ENCODE measurements around the gene AKAP6. TPM values are rescaled to one million over a fixed set of nuclear protein-coding genes. Genes with fewer than 3 reads are reported as not detected.

The AKAP6 gene
- total RNA-seq, 2 experiments from 2014 or later = 0.82 to 0.85 TPM

DNA sequence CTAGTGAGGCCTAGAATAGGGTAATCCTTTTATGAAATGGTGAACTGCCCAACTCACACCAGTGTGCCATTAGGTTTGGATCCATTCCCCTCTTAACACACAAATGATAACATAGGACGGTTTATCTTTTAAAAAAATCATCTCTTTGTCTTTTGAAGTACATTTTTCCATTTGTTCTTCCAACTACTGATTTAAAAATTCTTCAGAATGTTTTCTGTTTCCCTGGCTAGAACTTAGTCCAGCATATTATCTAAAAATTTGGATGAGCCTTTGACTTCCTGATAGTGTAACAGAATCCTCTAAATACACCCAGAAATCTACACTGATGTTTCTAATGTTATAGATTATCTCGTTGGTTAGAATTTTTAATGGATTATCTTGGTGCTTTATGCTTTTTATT, 359.8 kb downstream of the AKAP6 start:
- no peaks in the 10 kb centered on the region for H3K9me3 Mint-ChIP-seq (ENCODE audit: low read depth)
- ATAC-seq = no peak
- no peak overlapping the region for H3K4me3 Mint-ChIP-seq
- H3K36me3 Mint-ChIP-seq = no peaks in the 10 kb centered on the region
- H3K27me3 Mint-ChIP-seq = no peaks in the 10 kb centered on the region
- no peaks in the 10 kb centered on the region for H3K4me1 Mint-ChIP-seq
- no peak overlapping the region for H3K27ac Mint-ChIP-seq
- no peak for DNase-seq
- CTCF ChIA-PET = no interaction called here

DNA sequence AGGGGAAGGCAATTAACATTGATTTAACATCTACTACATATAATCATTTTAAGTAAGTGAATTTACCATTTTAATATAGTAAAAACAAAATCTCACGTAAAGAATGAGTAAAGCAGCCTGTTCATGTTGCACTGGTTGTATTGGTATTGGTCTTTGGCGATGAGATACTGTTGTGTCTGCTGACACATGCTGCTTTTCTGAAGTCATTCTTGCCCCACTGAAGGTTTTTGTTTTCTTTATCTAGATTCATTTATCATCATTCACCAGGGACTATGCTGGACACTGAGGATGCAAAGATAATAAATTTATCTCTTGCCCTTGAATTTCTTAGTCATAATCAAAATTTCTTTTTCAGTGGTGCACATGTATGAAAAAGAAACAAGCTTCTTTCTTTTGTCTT, 363.3 kb downstream of the AKAP6 start:
- H3K36me3 Mint-ChIP-seq = no peaks in the 10 kb centered on the region
- no peak overlapping the region for H3K27ac Mint-ChIP-seq
- H3K4me1 Mint-ChIP-seq = no peaks in the 10 kb centered on the region
- DNase-seq (no peak), ATAC-seq (no peak)
- H3K9me3 Mint-ChIP-seq (ENCODE audit: low read depth) = peaks cover 2% of the 10 kb centered on the region
- no peaks in the 10 kb centered on the region for H3K27me3 Mint-ChIP-seq
- CTCF ChIA-PET = no interaction called here
- H3K4me3 Mint-ChIP-seq = no peak overlapping the region

- ATAC-seq (no peak), DNase-seq (no peak)
- no peaks in the 10 kb centered on the region for H3K27me3 Mint-ChIP-seq
- no peaks in the 10 kb centered on the region for H3K4me1 Mint-ChIP-seq
- H3K36me3 Mint-ChIP-seq = no peaks in the 10 kb centered on the region
- CTCF ChIA-PET = no interaction called here
- H3K27ac Mint-ChIP-seq = no peak overlapping the region
- H3K4me3 Mint-ChIP-seq = no peak overlapping the region
- peaks cover 2% of the 10 kb centered on the region for H3K9me3 Mint-ChIP-seq (ENCODE audit: low read depth)
Measured at GRCh38 chr14:32693114-32693513, 364.0 kb downstream of the AKAP6 start.

DNA sequence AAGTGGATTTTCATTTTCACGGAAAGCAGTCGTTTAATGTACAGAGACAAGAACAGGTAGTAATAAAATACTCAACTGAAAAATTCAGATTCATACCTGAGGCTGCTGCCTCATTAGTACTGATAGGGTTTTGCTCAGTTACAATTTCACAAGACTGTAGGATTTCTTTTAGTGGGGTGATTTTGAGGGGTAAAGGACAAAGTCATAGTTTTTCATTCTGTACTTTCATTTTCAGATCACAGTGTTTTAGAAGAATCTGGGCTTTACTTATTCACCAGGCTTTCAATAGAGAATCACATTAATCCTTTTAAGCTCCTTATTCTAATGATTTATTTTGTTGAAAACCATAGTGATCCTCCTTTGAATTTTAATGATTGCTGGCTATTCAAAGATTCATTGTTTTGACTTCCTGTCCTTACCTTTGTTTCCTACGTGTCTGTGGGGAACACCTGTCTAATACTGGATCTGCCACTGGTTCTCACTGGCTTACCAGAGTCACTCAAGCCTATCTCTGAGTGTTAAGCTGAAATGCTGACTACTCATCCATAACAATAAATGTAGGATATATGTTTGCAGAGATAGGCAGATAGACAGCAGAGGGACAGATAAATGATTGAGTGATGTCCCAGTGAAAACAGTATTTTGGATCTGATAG, 365.8 kb downstream of the AKAP6 start:
- Mint-ChIP-seq H3K4me1 (no peaks in the 10 kb centered on the region), H3K4me3 (no peak overlapping the region), H3K36me3 (no peaks in the 10 kb centered on the region), H3K9me3 (ENCODE audit: low read depth) (peaks cover 2% of the 10 kb centered on the region), H3K27ac (no peak overlapping the region), H3K27me3 (no peaks in the 10 kb centered on the region)
- ATAC-seq (no peak), DNase-seq (no peak)
- CTCF ChIA-PET = no interaction called here

- Mint-ChIP-seq H3K9me3 (ENCODE audit: low read depth) (peaks cover 2% of the 10 kb centered on the region), H3K27me3 (no peaks in the 10 kb centered on the region), H3K36me3 (no peaks in the 10 kb centered on the region), H3K4me1 (no peaks in the 10 kb centered on the region), H3K4me3 (no peak overlapping the region), H3K27ac (no peak overlapping the region)
- no peak for ATAC-seq
- CTCF ChIA-PET = no interaction called here
- DNase-seq = no peak
Measured at GRCh38 chr14:32696325-32697091, 367.4 kb downstream of the AKAP6 start.

- H3K36me3 Mint-ChIP-seq = no peaks in the 10 kb centered on the region
- no peak overlapping the region for H3K4me3 Mint-ChIP-seq
- no peaks in the 10 kb centered on the region for H3K27me3 Mint-ChIP-seq
- no peaks in the 10 kb centered on the region for H3K4me1 Mint-ChIP-seq
- CTCF ChIA-PET = no interaction called here
- peaks cover 2% of the 10 kb centered on the region for H3K9me3 Mint-ChIP-seq (ENCODE audit: low read depth)
- H3K27ac Mint-ChIP-seq = no peak overlapping the region
- ATAC-seq (no peak), DNase-seq (no peak)
Measured at GRCh38 chr14:32697114-32697513, 368.0 kb downstream of the AKAP6 start.

DNA sequence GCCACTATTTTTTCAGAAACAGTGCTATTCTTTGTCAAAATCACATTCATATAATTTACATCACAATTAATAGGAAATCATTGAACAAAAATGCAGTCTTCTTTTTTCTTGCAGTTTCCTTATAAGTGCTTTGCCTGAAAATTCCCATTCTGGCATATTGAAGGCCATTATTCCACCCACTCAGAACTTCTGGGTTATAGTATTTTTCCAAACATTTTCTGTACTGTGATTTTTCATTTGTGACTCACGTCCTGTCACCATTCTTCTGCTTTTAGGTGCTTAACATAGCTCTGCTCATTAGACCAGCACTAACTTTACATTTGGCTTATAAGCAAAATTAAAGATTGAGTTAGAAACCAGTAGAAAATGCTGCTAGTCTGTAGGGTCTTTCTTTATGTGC, 368.6 kb downstream of the AKAP6 start:
- Mint-ChIP-seq H3K36me3 (no peaks in the 10 kb centered on the region), H3K27ac (no peak overlapping the region), H3K9me3 (ENCODE audit: low read depth) (peaks cover 2% of the 10 kb centered on the region), H3K4me3 (no peak overlapping the region), H3K27me3 (no peaks in the 10 kb centered on the region), H3K4me1 (no peaks in the 10 kb centered on the region)
- CTCF ChIA-PET = no interaction called here
- ATAC-seq (no peak), DNase-seq (no peak)

- H3K27ac Mint-ChIP-seq = no peak overlapping the region
- CTCF ChIA-PET = no interaction called here
- no peaks in the 10 kb centered on the region for H3K36me3 Mint-ChIP-seq
- DNase-seq = no peak
- no peak for ATAC-seq
- no peaks in the 10 kb centered on the region for H3K4me1 Mint-ChIP-seq
- no peak overlapping the region for H3K4me3 Mint-ChIP-seq
- no peaks in the 10 kb centered on the region for H3K27me3 Mint-ChIP-seq
- H3K9me3 Mint-ChIP-seq (ENCODE audit: low read depth) = peaks cover 2% of the 10 kb centered on the region
Measured at GRCh38 chr14:32698831-32699230, 369.7 kb downstream of the AKAP6 start.

GRCh38 chr14:32701475-32701874, 372.4 kb downstream of the AKAP6 start:
- H3K4me3 Mint-ChIP-seq = no peak overlapping the region
- no peaks in the 10 kb centered on the region for H3K36me3 Mint-ChIP-seq

DNA sequence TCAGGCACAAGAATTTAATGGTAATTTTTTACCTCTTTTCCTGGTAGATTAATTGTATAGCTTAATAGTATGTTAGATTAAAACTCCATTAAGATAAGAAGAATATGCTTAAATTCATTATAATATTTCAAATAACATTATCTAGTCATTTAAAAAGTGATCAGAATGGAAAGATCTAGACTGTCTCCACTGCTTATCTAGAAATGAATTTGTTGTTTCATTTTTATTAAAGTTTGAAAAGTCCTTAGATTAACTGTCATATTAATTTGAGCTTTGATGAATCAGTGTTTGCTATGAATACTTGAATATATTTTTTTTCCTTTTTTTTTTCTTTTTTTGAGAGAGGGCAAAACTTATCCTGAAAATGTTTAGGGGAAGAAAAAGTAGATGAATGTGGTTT, 373.0 kb downstream of the AKAP6 start:
- DNase-seq (no peak), ATAC-seq (no peak)
- H3K4me1 Mint-ChIP-seq = no peaks in the 10 kb centered on the region
- CTCF ChIA-PET = no interaction called here
- H3K9me3 Mint-ChIP-seq (ENCODE audit: low read depth) = no peaks in the 10 kb centered on the region
- no peak overlapping the region for H3K4me3 Mint-ChIP-seq
- H3K27me3 Mint-ChIP-seq = no peaks in the 10 kb centered on the region
- no peaks in the 10 kb centered on the region for H3K36me3 Mint-ChIP-seq
- H3K27ac Mint-ChIP-seq = no peak overlapping the region

More at GRCh38 chr14:32701475-32701874, 372.4 kb downstream of the AKAP6 start:
- H3K9me3 Mint-ChIP-seq (ENCODE audit: low read depth) = no peaks in the 10 kb centered on the region
- H3K4me1 Mint-ChIP-seq = no peaks in the 10 kb centered on the region
- H3K27ac Mint-ChIP-seq = no peak overlapping the region
- no peak for DNase-seq
- ATAC-seq = no peak
- H3K27me3 Mint-ChIP-seq = no peaks in the 10 kb centered on the region
- CTCF ChIA-PET = no interaction called here

DNA sequence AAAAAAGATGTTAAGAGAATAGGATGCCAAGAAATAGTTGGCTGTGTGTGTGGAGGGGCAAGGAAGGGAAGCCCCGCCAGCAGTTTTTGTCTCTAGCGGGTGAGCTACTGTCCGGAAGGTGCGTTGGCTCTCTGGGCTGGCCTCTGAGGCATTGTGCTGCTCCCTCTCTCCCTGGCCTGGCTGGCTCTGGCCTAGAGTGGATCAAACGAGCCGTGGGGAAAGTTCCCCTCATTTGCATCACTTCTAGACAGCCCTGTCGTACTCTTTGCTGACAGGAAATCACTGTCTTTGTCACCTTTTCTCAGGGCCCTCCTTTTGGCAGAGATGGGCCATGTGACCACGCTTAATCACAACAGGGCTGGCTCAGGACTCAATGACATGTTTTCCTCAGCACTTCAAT, 373.5 kb downstream of the AKAP6 start:
- H3K36me3 Mint-ChIP-seq = no peaks in the 10 kb centered on the region
- no peak for ATAC-seq
- DNase-seq = no peak
- no peak overlapping the region for H3K27ac Mint-ChIP-seq
- CTCF ChIA-PET = no interaction called here
- no peak overlapping the region for H3K4me3 Mint-ChIP-seq
- H3K27me3 Mint-ChIP-seq = no peaks in the 10 kb centered on the region
- H3K9me3 Mint-ChIP-seq (ENCODE audit: low read depth) = no peaks in the 10 kb centered on the region
- no peaks in the 10 kb centered on the region for H3K4me1 Mint-ChIP-seq

GRCh38 chr14:32703183-32703621, 374.1 kb downstream of the AKAP6 start:
- Mint-ChIP-seq H3K27ac (no peak overlapping the region), H3K4me1 (no peaks in the 10 kb centered on the region), H3K4me3 (no peak overlapping the region), H3K36me3 (no peaks in the 10 kb centered on the region), H3K27me3 (no peaks in the 10 kb centered on the region), H3K9me3 (ENCODE audit: low read depth) (no peaks in the 10 kb centered on the region)
- ATAC-seq = no peak
- DNase-seq = no peak
- CTCF ChIA-PET = no interaction called here

DNA sequence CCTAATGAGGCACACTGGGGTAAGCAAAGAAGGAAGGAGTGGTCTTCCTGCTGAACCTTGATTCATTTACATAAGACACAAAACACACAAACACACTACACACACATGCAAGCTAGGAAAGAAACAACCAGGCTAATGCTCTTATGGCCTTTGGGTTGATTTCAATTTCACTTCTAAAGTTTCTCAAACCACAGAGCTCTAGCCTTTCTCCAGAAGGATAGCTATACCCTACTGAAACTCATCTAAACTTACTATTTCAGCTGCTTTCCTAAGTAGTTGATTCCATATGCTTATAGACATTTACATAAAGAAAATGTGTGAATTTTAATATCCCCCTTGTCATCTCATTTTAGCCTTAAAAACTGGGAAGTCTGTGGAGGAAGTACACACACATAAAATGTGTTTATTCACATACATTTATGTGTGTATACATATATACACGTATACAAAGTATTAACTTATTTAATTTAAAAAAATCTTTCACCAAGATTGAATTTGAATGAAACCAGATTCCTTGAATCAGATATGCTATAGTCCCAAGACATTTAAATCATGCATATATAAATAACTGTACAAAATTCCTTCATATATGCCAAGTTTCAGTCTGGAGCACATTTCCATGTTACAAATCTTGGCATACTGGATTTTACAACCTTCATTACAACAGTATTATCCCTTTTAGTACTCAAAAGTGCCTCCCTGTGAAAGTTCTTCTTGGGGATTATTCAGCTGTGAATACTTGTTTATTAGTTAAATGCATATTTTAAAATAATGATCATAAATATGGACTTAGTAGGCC, 377.8 kb downstream of the AKAP6 start:
- CTCF ChIA-PET = interaction anchor here (0.6 kb wide), 1 partner anchor 1620 kb away, joined by 3 read pairs; no protein-coding TSS in a partner anchor
- Mint-ChIP-seq H3K9me3 (ENCODE audit: low read depth) (no peaks in the 10 kb centered on the region), H3K4me3 (no peak overlapping the region), H3K4me1 (no peaks in the 10 kb centered on the region), H3K27ac (no peak overlapping the region), H3K27me3 (no peaks in the 10 kb centered on the region), H3K36me3 (no peaks in the 10 kb centered on the region)
- no peak for DNase-seq
- ATAC-seq = no peak

All from activated CD8-positive, alpha-beta memory T cell treated with anti-CD3 and anti-CD28 coated beads, Interleukin-2, amount 10 ng/mL, durations not matched to agents 7 days and 5 days (primary cell).